ENCODE results near the gene KRTAP1-5.
"Not testable (repeated sequence)": the region's sequence is repeated elsewhere in the genome, so short reads cannot be mapped to it uniquely, and the experiment has no call there.

KRTAP1-5 gene

GRCh38 chr17:41001795-41002194 is 25.2 kb downstream of the KRTAP1-5 start:
- no peak overlapping the region for H3K4me3 ChIP-seq (ENCODE audit: low read length)
- TF ChIP-seq CTCF (conservative IDR thresholded peaks at IDR 0.05; ENCODE audit: low read depth, low read length) = no peak
- DNase-seq (ENCODE audit: low read depth) = no peak

- DNase-seq (ENCODE audit: low read depth); H3K4me3 ChIP-seq (ENCODE audit: low read length): not testable (repeated sequence)
Measured at GRCh38 chr17:40999563-40999962, 27.4 kb downstream of the KRTAP1-5 start, which contains the start of gene KRTAP3-2. KRTAP3-2 (minus strand) TSS chr17:40999906; CDS start chr17:40999853, 53 bp downstream.

GRCh38 chr17:40997361-40997760 is 29.6 kb downstream of the KRTAP1-5 start:
- DNase-seq (ENCODE audit: low read depth) = no peak
- no peak for TF ChIP-seq CTCF (conservative IDR thresholded peaks at IDR 0.05; ENCODE audit: low read depth, low read length)
- no peak overlapping the region for H3K4me3 ChIP-seq (ENCODE audit: low read length)

GRCh38 chr17:40996829-40997228 is 30.2 kb downstream of the KRTAP1-5 start:
- TF ChIP-seq CTCF (conservative IDR thresholded peaks at IDR 0.05; ENCODE audit: low read depth, low read length) = no peak
- H3K4me3 ChIP-seq (ENCODE audit: low read length) = no peak overlapping the region
- no peak for DNase-seq (ENCODE audit: low read depth)

GRCh38 chr17:40995116-40995515 is 31.9 kb downstream of the KRTAP1-5 start:
- no peak for DNase-seq (ENCODE audit: low read depth)
- H3K4me3 ChIP-seq (ENCODE audit: low read length) = no peak overlapping the region
- TF ChIP-seq CTCF (conservative IDR thresholded peaks at IDR 0.05; ENCODE audit: low read depth, low read length) = no peak

GRCh38 chr17:40993839-40994238 is 33.2 kb downstream of the KRTAP1-5 start, which contains the start of gene KRTAP3-3:
KRTAP3-3 (minus strand) TSS chr17:40994164; CDS start chr17:40994097, 67 bp downstream.
- no peak within 1 kb of the TSS for H3K4me3 ChIP-seq (ENCODE audit: low read length)
- no peak for DNase-seq (ENCODE audit: low read depth)
- TF ChIP-seq CTCF (conservative IDR thresholded peaks at IDR 0.05; ENCODE audit: low read depth, low read length) = no peak

- TF ChIP-seq CTCF (conservative IDR thresholded peaks at IDR 0.05; ENCODE audit: low read depth, low read length) = no peak
- no peak overlapping the region for H3K4me3 ChIP-seq (ENCODE audit: low read length)
- no peak for DNase-seq (ENCODE audit: low read depth)
Measured at GRCh38 chr17:40993084-40993483, 33.9 kb downstream of the KRTAP1-5 start.

- H3K4me3 ChIP-seq (ENCODE audit: low read length) = no peak overlapping the region
- no peak for DNase-seq (ENCODE audit: low read depth)
- TF ChIP-seq CTCF (conservative IDR thresholded peaks at IDR 0.05; ENCODE audit: low read depth, low read length) = no peak
Measured at GRCh38 chr17:40992666-40993065, 34.3 kb downstream of the KRTAP1-5 start.

Data from retinal pigment epithelial cell (primary cell).